H9 (cell line): Measurements from ENCODE around the gene SEMA4C. TPM values are rescaled to one million over a fixed set of nuclear protein-coding genes. Genes with fewer than 3 reads are reported as not detected.

ENCODE experiments used
- DNase-seq: peaks from one replicate; pipeline ENCODE4 v3.0.0-alpha.2; 2017
- H2AFZ ChIP-seq: one replicate; pipeline ENCODE4 v1.6.1; 2013; ENCODE audit warnings: mild to moderate bottlenecking, low read length, control low read depth, moderate library complexity
- H2AK5ac ChIP-seq: 2 replicates; pipeline ENCODE4 v1.6.1; 2013; ENCODE audit warnings: low read length, control low read depth, mixed read lengths; ENCODE audit not compliant: insufficient read length
- H2BK120ac ChIP-seq: one replicate; pipeline ENCODE4 v1.6.1; 2013; ENCODE audit warnings: low read depth, mild to moderate bottlenecking, low read length, control low read depth, inconsistent platforms; ENCODE audit not compliant: poor library complexity, severe bottlenecking
- H2BK12ac ChIP-seq: 2 replicates; pipeline ENCODE4 v1.6.1; 2013; ENCODE audit warnings: low read length, control low read depth, mixed read lengths, low read depth; ENCODE audit not compliant: insufficient read length
- H2BK15ac ChIP-seq: 2 replicates; pipeline ENCODE4 v1.6.1; 2013; ENCODE audit warnings: low read depth, low read length, control low read depth
- H2BK20ac ChIP-seq: one replicate; pipeline ENCODE4 v1.6.1; 2013; ENCODE audit warnings: low read depth, mild to moderate bottlenecking, low read length, control low read depth, inconsistent platforms; ENCODE audit not compliant: poor library complexity, severe bottlenecking
- H2BK5ac ChIP-seq: 2 replicates; pipeline ENCODE4 v1.6.1; 2013; ENCODE audit warnings: low read length, control low read depth, mixed read lengths; ENCODE audit not compliant: insufficient read length
- H3K14ac ChIP-seq: 2 replicates; pipeline ENCODE4 v1.6.1; 2013; ENCODE audit warnings: low read length, control low read depth; ENCODE audit not compliant: insufficient read depth
- H3K18ac ChIP-seq: 2 replicates; pipeline ENCODE4 v1.6.1; 2013; ENCODE audit warnings: low read depth, mild to moderate bottlenecking, mixed read lengths, low read length, control low read depth; ENCODE audit not compliant: insufficient read length
- H3K23ac ChIP-seq: 2 replicates; pipeline ENCODE4 v1.6.1; 2013; ENCODE audit warnings: low read length, control low read depth, mixed read lengths, low read depth; ENCODE audit not compliant: insufficient read length
- H3K23me2 ChIP-seq: 2 replicates; pipeline ENCODE4 v1.6.1; 2013; ENCODE audit warnings: low read depth, mild to moderate bottlenecking, mixed read lengths, low read length, control low read depth; ENCODE audit not compliant: insufficient read length, poor library complexity, severe bottlenecking
- H3K27ac ChIP-seq: 2 replicates; pipeline ENCODE4 v1.5.1; 2013; ENCODE audit warnings: low read length, control low read depth, mixed read lengths, low read depth; ENCODE audit not compliant: insufficient read length
- H3K27me3 ChIP-seq: 2 replicates; pipeline ENCODE4 v1.6.1; 2013; ENCODE audit warnings: low read length, control low read depth, inconsistent platforms; ENCODE audit not compliant: insufficient read depth
- H3K4ac ChIP-seq: 2 replicates; pipeline ENCODE4 v1.6.1; 2013; ENCODE audit warnings: low read depth, mild to moderate bottlenecking, control low read depth, inconsistent platforms, low read length, moderate library complexity
- H3K4me1 ChIP-seq: 2 replicates; pipeline ENCODE4 v1.6.1; 2013; ENCODE audit warnings: low read length, control low read depth, inconsistent platforms; ENCODE audit not compliant: insufficient read depth
- H3K4me2 ChIP-seq: 2 replicates; pipeline ENCODE4 v1.6.1; 2013; ENCODE audit warnings: low read length, control low read depth, mixed read lengths; ENCODE audit not compliant: insufficient read length, insufficient read depth
- H3K56ac ChIP-seq: 2 replicates; pipeline ENCODE4 v1.6.1; 2013; ENCODE audit warnings: low read depth, mild to moderate bottlenecking, mixed read lengths, low read length, control low read depth; ENCODE audit not compliant: insufficient read length
- H3K79me1 ChIP-seq: 2 replicates; pipeline ENCODE4 v1.6.1; 2013; ENCODE audit warnings: low read depth, mild to moderate bottlenecking, moderate library complexity, low read length, control low read depth, inconsistent platforms; ENCODE audit not compliant: insufficient read depth, poor library complexity, severe bottlenecking
- H3K79me2 ChIP-seq: 2 replicates; pipeline ENCODE4 v1.6.1; 2013; ENCODE audit warnings: low read length, control low read depth, inconsistent platforms; ENCODE audit not compliant: insufficient read depth
- H3K9ac ChIP-seq: 2 replicates; pipeline ENCODE4 v1.6.1; 2013; ENCODE audit warnings: low read length, control low read depth, mixed read lengths; ENCODE audit not compliant: insufficient read length; ENCODE audit errors: extremely low read depth
- H3K9me3 ChIP-seq: one replicate; pipeline ENCODE4 v1.6.1; 2013; ENCODE audit warnings: low read depth, low read length, inconsistent platforms; ENCODE audit not compliant: control insufficient read depth
- H3T11ph ChIP-seq: one replicate; pipeline ENCODE4 v1.6.1; 2013; ENCODE audit warnings: mild to moderate bottlenecking, low read length, control low read depth, inconsistent platforms
- H4K20me1 ChIP-seq: one replicate; pipeline ENCODE4 v1.6.1; 2013; ENCODE audit not compliant: control insufficient read depth, insufficient read length, insufficient read depth
- H4K5ac ChIP-seq: 2 replicates; pipeline ENCODE4 v1.6.1; 2013; ENCODE audit warnings: low read depth, mild to moderate bottlenecking, mixed read lengths, low read length, control low read depth; ENCODE audit not compliant: insufficient read length
- H4K8ac ChIP-seq: replicated peaks from 2 replicates; pipeline ENCODE4 v1.6.1; 2013; ENCODE audit warnings: low read length, control low read depth, mixed read lengths, low read depth; ENCODE audit not compliant: insufficient read length
- H4K91ac ChIP-seq: 2 replicates; pipeline ENCODE4 v1.6.1; 2013; ENCODE audit warnings: low read depth, mild to moderate bottlenecking, moderate library complexity, mixed read lengths, low read length, control low read depth; ENCODE audit not compliant: insufficient read length
- H3K27ac Mint-ChIP-seq, 3 experiments: 2 replicates in 2 of 3; 3 replicates in 1 of 3; pipeline ENCODE4 v1.8.0; 2020 to 2021; ENCODE audit warnings: mixed read lengths in 3 of 3, mild to moderate bottlenecking in 1 of 3, moderate library complexity in 1 of 3
- H3K27me3 Mint-ChIP-seq: 2 replicates; pipeline ENCODE4 v1.8.0; 2021; ENCODE audit warnings: low read depth, mild to moderate bottlenecking, moderate library complexity, mixed read lengths
- H3K36me3 Mint-ChIP-seq, 3 experiments: 2 replicates in 2 of 3; 3 replicates in 1 of 3; pipeline ENCODE4 v1.8.0; 2020 to 2021; ENCODE audit warnings: low read depth in 3 of 3, mixed read lengths in 3 of 3; ENCODE audit not compliant: insufficient read depth in 1 of 3
- H3K4me1 Mint-ChIP-seq, 2 experiments: 2 replicates each; pipeline ENCODE4 v1.8.0; 2020; ENCODE audit warnings: mixed read lengths in 2 of 2
- H3K4me3 Mint-ChIP-seq, 2 experiments: 2 replicates in 1 of 2; 3 replicates in 1 of 2; pipeline ENCODE4 v1.8.0; 2020 to 2021; ENCODE audit warnings: mild to moderate bottlenecking in 2 of 2, mixed read lengths in 2 of 2, moderate library complexity in 1 of 2
- H3K9me3 Mint-ChIP-seq, 2 experiments: 2 replicates in 1 of 2; 3 replicates in 1 of 2; pipeline ENCODE4 v1.8.0; 2020; ENCODE audit warnings: mild to moderate bottlenecking in 2 of 2, mixed read lengths in 2 of 2, moderate library complexity in 1 of 2
- WGBS: extraction: QIAGEN DNeasy Blood & Tissue Kit; methylation state at CpG from one replicate; pipeline ENCODE4 v1.1.7; 2013; ENCODE audit warnings: missing lambda C conversion rate, low lambda C conversion rate, mixed read lengths; ENCODE audit not compliant: insufficient read length; ENCODE audit errors: extremely low coverage; 5-methylcytosine and 5-hydroxymethylcytosine counted together
- total RNA-seq: library from RNA; stranded (reverse); gene quantifications from 2 replicates; pipeline ENCODE4 v1.2.1, GENCODE V29; 2021
- TF ChIP-seq, protein P1 (sequence below): fragments of 200-600 bp; sonication (generic); conservative IDR thresholded peaks from 3 replicates; pipeline ENCODE4 v1.8.0; 2021; ENCODE audit warnings: antibody characterized with exemption, mild to moderate bottlenecking

Gene SEMA4C
- total RNA-seq, 1 experiment from 2014 or later, result 81.6 TPM

DNA sequence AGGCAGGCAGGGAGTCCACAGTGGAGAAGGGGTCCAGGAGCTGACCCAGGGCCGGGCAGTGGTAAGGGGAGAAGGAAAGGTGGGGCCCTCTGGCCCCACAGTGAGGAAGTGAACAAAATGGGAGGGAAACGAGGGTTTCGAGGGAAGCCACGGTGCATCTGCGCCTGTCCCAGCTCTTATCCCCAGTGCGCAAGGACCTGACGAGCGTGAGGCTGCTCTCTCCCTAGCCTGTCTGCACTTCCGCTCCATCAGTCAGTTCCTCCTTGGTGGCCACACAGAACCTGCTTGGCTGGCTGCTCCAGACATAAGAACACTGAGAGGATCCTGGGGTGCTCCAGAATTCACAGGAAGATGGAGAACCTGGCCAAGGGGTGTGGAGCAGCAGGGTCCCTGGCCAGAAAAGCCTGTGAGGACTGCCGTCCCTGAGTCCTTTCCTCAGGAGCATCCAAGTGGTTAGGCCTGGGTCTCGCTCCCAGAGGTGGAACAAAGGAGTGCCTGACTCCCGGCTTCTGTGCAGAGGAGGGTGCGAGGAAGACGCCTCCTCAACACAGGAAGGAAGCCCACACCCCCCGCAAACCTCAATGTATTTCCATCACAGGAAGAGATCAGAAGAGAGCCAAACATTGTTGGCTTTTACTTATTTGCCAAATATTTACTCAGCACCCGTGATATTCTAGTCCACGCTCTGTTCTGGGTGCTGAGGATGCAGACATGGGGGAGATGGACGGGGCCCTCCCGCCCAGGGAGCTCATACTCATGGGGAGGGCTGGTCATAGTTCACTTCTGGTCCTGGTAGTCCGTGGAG, 43.7 kb upstream of the SEMA4C start:
- H3K18ac ChIP-seq, result no peak overlapping the region
- no peak overlapping the region for H2BK120ac ChIP-seq
- no peak overlapping the region for H4K5ac ChIP-seq
- H3T11ph ChIP-seq, result no peak overlapping the region
- no peak for DNase-seq
- H2BK15ac ChIP-seq, result no peak overlapping the region
- H4K91ac ChIP-seq, result no peak overlapping the region
- no peaks in the 10 kb centered on the region for H3K9me3 ChIP-seq
- no peak overlapping the region for H2BK5ac ChIP-seq
- Mint-ChIP-seq H3K36me3 (0 out of 7 replicates have a peak, but pooled peaks cover 0 to 4% (median 0%) of the 10 kb centered on the region in 3 experiments), H3K27ac (no peak overlapping the region; a peak in 1 of 7 replicates), H3K4me3 (no peak overlapping the region), H3K9me3 (no peaks in the 10 kb centered on the region; a peak in 2 of 5 replicates), H3K27me3 (peaks cover 30% of the 10 kb centered on the region), H3K4me1 (peaks cover 28 to 34% of the 10 kb centered on the region in 2 experiments)
- H3K14ac ChIP-seq, result no peak overlapping the region
- TF ChIP-seq, protein P1, sequence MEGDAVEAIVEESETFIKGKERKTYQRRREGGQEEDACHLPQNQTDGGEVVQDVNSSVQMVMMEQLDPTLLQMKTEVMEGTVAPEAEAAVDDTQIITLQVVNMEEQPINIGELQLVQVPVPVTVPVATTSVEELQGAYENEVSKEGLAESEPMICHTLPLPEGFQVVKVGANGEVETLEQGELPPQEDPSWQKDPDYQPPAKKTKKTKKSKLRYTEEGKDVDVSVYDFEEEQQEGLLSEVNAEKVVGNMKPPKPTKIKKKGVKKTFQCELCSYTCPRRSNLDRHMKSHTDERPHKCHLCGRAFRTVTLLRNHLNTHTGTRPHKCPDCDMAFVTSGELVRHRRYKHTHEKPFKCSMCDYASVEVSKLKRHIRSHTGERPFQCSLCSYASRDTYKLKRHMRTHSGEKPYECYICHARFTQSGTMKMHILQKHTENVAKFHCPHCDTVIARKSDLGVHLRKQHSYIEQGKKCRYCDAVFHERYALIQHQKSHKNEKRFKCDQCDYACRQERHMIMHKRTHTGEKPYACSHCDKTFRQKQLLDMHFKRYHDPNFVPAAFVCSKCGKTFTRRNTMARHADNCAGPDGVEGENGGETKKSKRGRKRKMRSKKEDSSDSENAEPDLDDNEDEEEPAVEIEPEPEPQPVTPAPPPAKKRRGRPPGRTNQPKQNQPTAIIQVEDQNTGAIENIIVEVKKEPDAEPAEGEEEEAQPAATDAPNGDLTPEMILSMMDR, result no peak
- H3K4me1 ChIP-seq, result no peaks in the 10 kb centered on the region
- no peak overlapping the region for H2BK12ac ChIP-seq
- H3K4ac ChIP-seq, result no peak overlapping the region
- H3K23me2 ChIP-seq, result no peaks in the 10 kb centered on the region
- no peak overlapping the region for H2AK5ac ChIP-seq
- H3K27ac ChIP-seq, result no peak overlapping the region
- no CpG with 5 or more reads among the region's 20 CpGs for WGBS
- H3K79me1 ChIP-seq, result no peaks in the 10 kb centered on the region
- H4K8ac ChIP-seq, result no peak overlapping the region
- no peaks in the 10 kb centered on the region for H3K79me2 ChIP-seq
- no peak overlapping the region for H3K56ac ChIP-seq
- no peak overlapping the region for H3K23ac ChIP-seq
- H4K20me1 ChIP-seq, result no peaks in the 10 kb centered on the region
- H3K9ac ChIP-seq, result no peak overlapping the region
- no peak overlapping the region for H2BK20ac ChIP-seq
- H2AFZ ChIP-seq, result no peak overlapping the region
- no peaks in the 10 kb centered on the region for H3K27me3 ChIP-seq
- H3K4me2 ChIP-seq, result no peak overlapping the region
